Raji (cell line): ENCODE results near the gene CGN.

Experiments used
- POLR2A ChIP-seq: IDR thresholded peaks from 2 replicates; pipeline ENCODE4 v1.6.1; 2011; ENCODE audit warnings: low read depth, low read length, control low read depth; ENCODE audit not compliant: insufficient read depth

The CGN gene

DNA sequence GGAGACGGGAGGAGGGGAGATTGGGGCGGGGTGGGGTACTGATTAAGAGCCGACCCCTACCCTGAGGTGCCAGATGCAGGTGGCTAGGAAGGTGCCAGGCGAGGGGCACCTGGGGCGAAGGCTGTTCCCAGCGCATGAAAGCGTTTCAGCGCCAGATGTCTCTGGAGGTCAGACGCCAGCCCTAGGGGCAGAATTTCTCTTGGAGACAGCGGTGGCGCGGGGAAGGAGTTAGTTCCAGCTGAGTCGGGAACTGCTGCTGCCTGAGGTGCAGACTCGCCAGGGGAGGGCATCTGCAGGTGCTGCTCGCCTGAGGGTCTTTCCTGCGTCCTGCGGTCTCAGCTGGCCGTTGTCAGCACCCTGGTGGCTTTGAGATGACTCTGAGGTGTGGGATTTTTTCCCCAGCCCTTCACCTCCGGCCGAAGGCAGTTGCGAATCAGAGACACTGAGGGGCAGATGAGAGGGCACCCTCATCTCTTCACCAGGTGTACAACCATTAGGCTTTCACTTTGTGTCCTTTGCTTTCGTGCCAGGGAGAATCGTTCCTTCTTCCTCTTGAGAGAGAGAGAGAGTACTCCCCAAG is 539 bp downstream of the CGN start:
- no peak for TF ChIP-seq POLR2A

DNA sequence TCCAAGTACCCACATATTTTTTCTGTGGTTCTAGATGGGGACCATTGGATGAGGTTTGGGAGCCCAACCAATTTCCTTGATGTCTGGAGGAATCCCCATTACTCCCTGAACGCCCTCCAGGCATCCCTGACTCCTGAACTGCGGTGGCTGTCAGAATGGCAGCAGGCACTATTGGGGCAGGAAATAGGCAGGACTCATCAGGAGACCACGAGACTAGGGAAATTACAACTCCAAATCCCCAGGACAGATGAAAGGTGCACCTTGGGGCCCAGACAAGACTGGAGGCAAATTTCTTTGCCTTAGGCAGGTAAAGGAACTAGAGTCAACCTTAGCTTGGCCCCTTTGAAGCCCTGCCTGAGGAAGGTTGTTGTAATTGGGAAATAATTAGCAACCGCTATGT is 1.1 kb downstream of the CGN start:
- TF ChIP-seq POLR2A = no peak

- no peak for TF ChIP-seq POLR2A
These were observed 1.8 kb downstream of the CGN start for GRCh38 chr1:151512801-151513625.

DNA sequence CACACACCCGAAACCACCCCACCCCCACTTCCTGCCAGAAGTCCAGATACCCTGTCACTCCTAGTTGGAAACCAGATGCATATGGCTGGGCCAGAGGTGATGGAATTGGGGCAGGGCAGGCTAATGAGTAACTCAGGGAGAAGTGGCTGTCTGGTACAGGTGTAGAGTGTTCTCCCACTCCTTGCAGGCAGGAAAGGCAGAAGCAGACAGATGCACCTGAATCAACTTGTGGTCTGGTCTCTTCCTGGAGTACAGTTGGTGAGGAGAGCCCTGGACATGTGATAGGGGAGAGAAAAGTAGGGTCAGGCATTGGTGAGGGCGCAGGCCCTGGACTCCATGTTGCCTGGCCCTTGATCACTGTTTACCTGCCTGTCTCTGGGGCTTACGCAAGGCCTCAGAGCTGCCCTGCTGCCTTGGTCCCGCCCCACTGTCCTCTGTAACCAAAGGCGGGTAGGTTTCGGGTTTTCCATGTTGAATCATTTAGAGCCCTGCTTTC is 2.5 kb downstream of the CGN start:
- no peak for TF ChIP-seq POLR2A

GRCh38 chr1:151514366-151514765 is 3.2 kb downstream of the CGN start:
- no peak for TF ChIP-seq POLR2A

DNA sequence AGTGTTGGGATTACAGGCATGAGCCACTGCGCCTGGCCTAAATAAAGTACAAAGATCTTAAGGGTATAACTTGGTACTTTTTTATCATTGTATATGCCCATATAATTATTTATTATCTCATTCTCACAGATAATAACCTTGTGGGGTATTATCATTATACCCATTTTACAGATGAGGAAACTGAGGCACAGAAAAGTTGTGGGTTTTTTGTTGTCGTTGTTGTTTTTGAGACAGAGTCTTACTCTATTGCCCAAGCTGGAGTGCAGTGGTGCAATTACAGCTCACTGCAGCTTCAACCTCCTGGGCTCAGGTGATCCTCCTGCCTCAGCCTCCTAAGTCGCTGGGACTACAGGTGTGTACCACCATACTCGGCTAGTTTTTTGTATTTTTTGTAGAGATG is 4.1 kb downstream of the CGN start:
- no peak for TF ChIP-seq POLR2A

DNA sequence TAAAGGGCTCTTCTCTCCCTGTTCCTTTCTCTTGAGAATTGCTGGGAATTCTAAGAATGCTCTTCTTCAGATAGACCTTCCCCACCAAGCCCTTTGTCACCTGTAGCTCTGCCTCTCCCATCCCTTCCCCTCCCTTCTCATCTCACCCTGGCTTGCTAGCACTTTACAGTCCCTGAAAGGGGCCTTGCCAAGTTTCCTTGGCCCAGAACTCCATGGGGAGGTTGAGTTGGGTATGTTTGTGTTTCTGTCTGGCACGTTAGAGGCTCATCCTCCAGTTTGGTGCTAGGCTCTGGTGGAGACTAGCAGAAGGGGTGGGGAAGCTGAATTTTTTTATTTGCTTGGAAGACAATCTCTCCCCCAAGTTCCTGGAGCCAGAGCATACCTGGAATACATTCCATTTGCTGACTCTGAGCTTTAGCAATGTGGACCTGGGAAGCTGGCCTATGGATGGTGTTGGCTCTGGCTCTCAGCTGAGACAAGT is 4.9 kb downstream of the CGN start:
- TF ChIP-seq POLR2A = no peak

GRCh38 chr1:151518431-151518830 is 7.2 kb downstream of the CGN start:
- no peak for TF ChIP-seq POLR2A

- no peak for TF ChIP-seq POLR2A
These were observed 7.7 kb downstream of the CGN start for GRCh38 chr1:151518936-151519335.

GRCh38 chr1:151519667-151520066 is 8.5 kb downstream of the CGN start:
- TF ChIP-seq POLR2A = no peak

DNA sequence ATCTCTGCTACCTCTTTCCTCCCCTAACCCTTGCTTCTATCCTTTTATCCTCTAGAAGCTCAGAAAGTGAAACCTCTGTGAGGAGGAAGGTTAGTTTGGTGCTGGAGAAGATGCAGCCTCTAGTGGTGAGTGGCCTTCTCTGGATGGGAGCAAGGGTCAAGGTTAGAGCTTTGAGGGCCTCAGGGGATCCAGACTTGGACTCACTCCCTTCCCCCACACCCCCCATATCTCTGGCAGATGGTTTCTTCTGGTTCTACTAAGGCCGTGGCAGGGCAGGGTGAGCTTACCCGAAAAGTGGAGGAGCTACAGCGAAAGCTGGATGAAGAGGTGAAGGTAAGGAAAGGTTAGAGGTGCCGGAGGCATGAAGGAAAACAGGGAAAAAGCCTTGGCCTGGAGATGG is 9.2 kb downstream of the CGN start:
- TF ChIP-seq POLR2A = no peak

- TF ChIP-seq POLR2A = no peak
These were observed 12.1 kb downstream of the CGN start for GRCh38 chr1:151523326-151523725.

GRCh38 chr1:151524736-151525135 is 13.5 kb downstream of the CGN start:
- TF ChIP-seq POLR2A = no peak

GRCh38 chr1:151526735-151527525 is 15.7 kb downstream of the CGN start:
- TF ChIP-seq POLR2A = no peak

DNA sequence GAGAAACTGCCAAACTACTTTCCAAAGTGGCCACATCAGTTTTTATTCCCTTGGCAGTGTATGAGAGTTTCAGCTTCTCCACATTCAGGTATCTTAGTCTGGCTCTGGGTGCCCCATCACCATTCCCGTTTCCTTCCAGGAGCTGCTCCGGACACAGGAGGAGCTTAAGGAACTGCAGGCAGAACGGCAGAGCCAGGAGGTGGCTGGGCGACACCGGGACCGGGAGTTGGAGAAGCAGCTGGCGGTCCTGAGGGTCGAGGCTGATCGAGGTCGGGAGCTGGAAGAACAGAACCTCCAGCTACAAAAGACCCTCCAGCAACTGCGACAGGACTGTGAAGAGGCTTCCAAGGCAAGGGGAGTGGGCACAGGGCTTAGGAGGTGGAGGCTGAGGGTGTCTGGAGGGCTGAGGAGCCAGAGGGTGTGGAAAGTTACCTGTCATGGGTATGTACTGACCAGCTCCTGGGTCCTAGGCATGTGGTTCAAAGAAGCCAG is 18.1 kb downstream of the CGN start:
- TF ChIP-seq POLR2A = no peak

GRCh38 chr1:151529781-151530180 is 18.6 kb downstream of the CGN start:
- TF ChIP-seq POLR2A = no peak

GRCh38 chr1:151530461-151530860 is 19.3 kb downstream of the CGN start:
- TF ChIP-seq POLR2A = no peak
